ENCODE data around the gene SPINK4.

Gene SPINK4

GRCh38 chr9:33202552-33203201 is 37.3 kb upstream of the SPINK4 start:
- DNase-seq (ENCODE audit: low spot score) = peak; percentile 74
- TF ChIP-seq CTCF (IDR thresholded peaks at IDR 0.05; ENCODE audit: extremely low read depth, missing control alignments) = no peak

- DNase-seq (ENCODE audit: low spot score) = no peak
- TF ChIP-seq CTCF (IDR thresholded peaks at IDR 0.05; ENCODE audit: extremely low read depth, missing control alignments) = no peak
Observed at GRCh38 chr9:33209394-33209793, 30.6 kb upstream of the SPINK4 start.

GRCh38 chr9:33210006-33210715 is 29.8 kb upstream of the SPINK4 start:
- TF ChIP-seq CTCF (IDR thresholded peaks at IDR 0.05; ENCODE audit: extremely low read depth, missing control alignments) = no peak
- no peak for DNase-seq (ENCODE audit: low spot score)

- TF ChIP-seq CTCF (IDR thresholded peaks at IDR 0.05; ENCODE audit: extremely low read depth, missing control alignments) = no peak
- DNase-seq (ENCODE audit: low spot score) = no peak
Observed at GRCh38 chr9:33211695-33212393, 28.1 kb upstream of the SPINK4 start.

- no peak for DNase-seq (ENCODE audit: low spot score)
Observed at GRCh38 chr9:33220681-33221567, 19.0 kb upstream of the SPINK4 start.

GRCh38 chr9:33221568-33221884 is 18.4 kb upstream of the SPINK4 start:
- no peak for DNase-seq (ENCODE audit: low spot score)
- no peak for TF ChIP-seq CTCF (IDR thresholded peaks at IDR 0.05; ENCODE audit: extremely low read depth, missing control alignments)

More at GRCh38 chr9:33220681-33221567, 19.0 kb upstream of the SPINK4 start:
- TF ChIP-seq CTCF (IDR thresholded peaks at IDR 0.05; ENCODE audit: extremely low read depth, missing control alignments) = no peak
